Stimulated activated CD4-positive, alpha-beta T cell treated with anti-CD3 and anti-CD28 coated beads, Interleukin-12 subunit alpha, Interleukin-12 subunit beta, amount 100 ng/mL, for 48 hours (primary cell): ENCODE measurements around the gene TBX15.
"Not testable (repeated sequence)": the region's sequence is repeated elsewhere in the genome, so short reads cannot be mapped to it uniquely, and the experiment has no call there.

Experiments
- DNase-seq, 3 donors: peaks; one replicate each; pipeline ENCODE4 v3.0.0-alpha.2; 2020; ENCODE audit warnings: low read depth in 2 of 3, low spot score in 1 of 3

The TBX15 gene

GRCh38 chr1:118928739-118929554 is 59.2 kb downstream of the TBX15 start:
- no peak for DNase-seq

- no peak for DNase-seq
Observed at GRCh38 chr1:118927427-118928187, 60.5 kb downstream of the TBX15 start.

- DNase-seq: no peak
Observed at GRCh38 chr1:118926261-118926660, 61.9 kb downstream of the TBX15 start.

- no peak for DNase-seq
Observed at GRCh38 chr1:118925651-118926050, 62.5 kb downstream of the TBX15 start.

- no peak for DNase-seq
Observed at GRCh38 chr1:118923319-118923718, 64.8 kb downstream of the TBX15 start.

- no peak for DNase-seq
Observed at GRCh38 chr1:118921994-118922393, 66.1 kb downstream of the TBX15 start.

GRCh38 chr1:118920124-118920717 is 67.9 kb downstream of the TBX15 start:
- DNase-seq: no peak

- DNase-seq: no peak
Observed at GRCh38 chr1:118918940-118919259, 69.2 kb downstream of the TBX15 start.

GRCh38 chr1:118918230-118918939 is 69.8 kb downstream of the TBX15 start:
- no peak for DNase-seq

- not testable (repeated sequence) for DNase-seq
Observed at GRCh38 chr1:118916346-118916745, 71.8 kb downstream of the TBX15 start.

GRCh38 chr1:118914379-118915161 is 73.6 kb downstream of the TBX15 start:
- no peak for DNase-seq

- no peak for DNase-seq
Observed at GRCh38 chr1:118913818-118914217, 74.3 kb downstream of the TBX15 start.

- no peak for DNase-seq
Observed at GRCh38 chr1:118912574-118912973, 75.6 kb downstream of the TBX15 start.

GRCh38 chr1:118911571-118911970 is 76.6 kb downstream of the TBX15 start:
- DNase-seq: no peak

- DNase-seq: no peak
Observed at GRCh38 chr1:118907466-118907865, 80.7 kb downstream of the TBX15 start.

- no peak for DNase-seq
Observed at GRCh38 chr1:118905671-118906070, 82.5 kb downstream of the TBX15 start.

GRCh38 chr1:118905196-118905595 is 82.9 kb downstream of the TBX15 start:
- no peak for DNase-seq

- no peak for DNase-seq
Observed at GRCh38 chr1:118902711-118903191, 85.4 kb downstream of the TBX15 start.

- no peak for DNase-seq
Observed at GRCh38 chr1:118902299-118902698, 85.8 kb downstream of the TBX15 start.

GRCh38 chr1:118900643-118901440 is 87.3 kb downstream of the TBX15 start:
- no peak for DNase-seq
